Neural cell (in vitro differentiated cells): ENCODE results near the gene MVB12A.

Experiments
- MXI1 ChIP-seq: fragments of 450-650 bp; conservative IDR thresholded peaks from 2 replicates; pipeline ENCODE4 v1.6.1; 2014; ENCODE audit warnings: antibody characterized with exemption, mild to moderate bottlenecking; ENCODE audit not compliant: poor library complexity, severe bottlenecking
- SMC3 ChIP-seq: fragments of 450-650 bp; conservative IDR thresholded peaks from 2 replicates; pipeline ENCODE4 v1.6.1; 2014; ENCODE audit warnings: antibody characterized with exemption, mild to moderate bottlenecking, moderate library complexity; ENCODE audit not compliant: poor library complexity
- TF ChIP-seq, protein P1 (sequence below): IDR thresholded peaks from 2 replicates; pipeline ENCODE4 v1.6.1; 2012; ENCODE audit warnings: borderline replicate concordance
- TF ChIP-seq, protein P2 (sequence below): fragments of 450-650 bp; IDR thresholded peaks from 2 replicates; pipeline ENCODE4 v1.5.1; 2014; ENCODE audit warnings: antibody characterized with exemption, mild to moderate bottlenecking, moderate library complexity; ENCODE audit not compliant: poor library complexity, severe bottlenecking

DNA sequence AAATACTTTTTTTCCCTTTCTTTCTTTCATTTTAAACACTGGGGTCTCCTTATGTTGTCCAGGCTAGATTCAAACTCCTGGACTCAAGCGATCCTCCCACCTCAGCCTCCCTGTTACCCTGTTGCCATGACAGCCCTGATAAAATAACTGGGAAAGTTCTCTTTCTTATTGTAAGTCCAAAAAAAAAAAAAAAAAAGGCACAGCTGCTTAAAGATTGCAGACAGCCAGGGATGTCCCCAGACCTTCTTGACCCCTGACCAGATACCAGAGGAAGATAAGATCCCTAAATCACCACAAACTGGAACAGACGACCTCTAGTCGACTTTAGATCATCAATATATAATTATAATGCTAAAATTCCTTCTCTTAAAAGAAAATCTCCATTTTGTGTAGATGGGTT is 1.1 kb upstream of the MVB12A start:
- TF ChIP-seq, protein P1, sequence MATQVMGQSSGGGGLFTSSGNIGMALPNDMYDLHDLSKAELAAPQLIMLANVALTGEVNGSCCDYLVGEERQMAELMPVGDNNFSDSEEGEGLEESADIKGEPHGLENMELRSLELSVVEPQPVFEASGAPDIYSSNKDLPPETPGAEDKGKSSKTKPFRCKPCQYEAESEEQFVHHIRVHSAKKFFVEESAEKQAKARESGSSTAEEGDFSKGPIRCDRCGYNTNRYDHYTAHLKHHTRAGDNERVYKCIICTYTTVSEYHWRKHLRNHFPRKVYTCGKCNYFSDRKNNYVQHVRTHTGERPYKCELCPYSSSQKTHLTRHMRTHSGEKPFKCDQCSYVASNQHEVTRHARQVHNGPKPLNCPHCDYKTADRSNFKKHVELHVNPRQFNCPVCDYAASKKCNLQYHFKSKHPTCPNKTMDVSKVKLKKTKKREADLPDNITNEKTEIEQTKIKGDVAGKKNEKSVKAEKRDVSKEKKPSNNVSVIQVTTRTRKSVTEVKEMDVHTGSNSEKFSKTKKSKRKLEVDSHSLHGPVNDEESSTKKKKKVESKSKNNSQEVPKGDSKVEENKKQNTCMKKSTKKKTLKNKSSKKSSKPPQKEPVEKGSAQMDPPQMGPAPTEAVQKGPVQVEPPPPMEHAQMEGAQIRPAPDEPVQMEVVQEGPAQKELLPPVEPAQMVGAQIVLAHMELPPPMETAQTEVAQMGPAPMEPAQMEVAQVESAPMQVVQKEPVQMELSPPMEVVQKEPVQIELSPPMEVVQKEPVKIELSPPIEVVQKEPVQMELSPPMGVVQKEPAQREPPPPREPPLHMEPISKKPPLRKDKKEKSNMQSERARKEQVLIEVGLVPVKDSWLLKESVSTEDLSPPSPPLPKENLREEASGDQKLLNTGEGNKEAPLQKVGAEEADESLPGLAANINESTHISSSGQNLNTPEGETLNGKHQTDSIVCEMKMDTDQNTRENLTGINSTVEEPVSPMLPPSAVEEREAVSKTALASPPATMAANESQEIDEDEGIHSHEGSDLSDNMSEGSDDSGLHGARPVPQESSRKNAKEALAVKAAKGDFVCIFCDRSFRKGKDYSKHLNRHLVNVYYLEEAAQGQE: no peak
- TF ChIP-seq MXI1 (no peak), SMC3 (no peak)
- TF ChIP-seq, protein P2, sequence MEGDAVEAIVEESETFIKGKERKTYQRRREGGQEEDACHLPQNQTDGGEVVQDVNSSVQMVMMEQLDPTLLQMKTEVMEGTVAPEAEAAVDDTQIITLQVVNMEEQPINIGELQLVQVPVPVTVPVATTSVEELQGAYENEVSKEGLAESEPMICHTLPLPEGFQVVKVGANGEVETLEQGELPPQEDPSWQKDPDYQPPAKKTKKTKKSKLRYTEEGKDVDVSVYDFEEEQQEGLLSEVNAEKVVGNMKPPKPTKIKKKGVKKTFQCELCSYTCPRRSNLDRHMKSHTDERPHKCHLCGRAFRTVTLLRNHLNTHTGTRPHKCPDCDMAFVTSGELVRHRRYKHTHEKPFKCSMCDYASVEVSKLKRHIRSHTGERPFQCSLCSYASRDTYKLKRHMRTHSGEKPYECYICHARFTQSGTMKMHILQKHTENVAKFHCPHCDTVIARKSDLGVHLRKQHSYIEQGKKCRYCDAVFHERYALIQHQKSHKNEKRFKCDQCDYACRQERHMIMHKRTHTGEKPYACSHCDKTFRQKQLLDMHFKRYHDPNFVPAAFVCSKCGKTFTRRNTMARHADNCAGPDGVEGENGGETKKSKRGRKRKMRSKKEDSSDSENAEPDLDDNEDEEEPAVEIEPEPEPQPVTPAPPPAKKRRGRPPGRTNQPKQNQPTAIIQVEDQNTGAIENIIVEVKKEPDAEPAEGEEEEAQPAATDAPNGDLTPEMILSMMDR: no peak
